Mucosa of rectum (tissue), 2 donors: ENCODE data around the gene TRPC1.

Source experiments
- H3K27ac ChIP-seq, 2 donors: one replicate each; pipeline ENCODE4 v1.7.0; 2013; ENCODE audit warnings: inconsistent platforms in 2 of 2, low read depth in 2 of 2, low read length in 2 of 2
- H3K27me3 ChIP-seq, 2 donors: one replicate each; pipeline ENCODE4 v1.7.0; 2013; ENCODE audit warnings: low read length in 2 of 2; ENCODE audit not compliant: control insufficient read depth in 2 of 2, insufficient read depth in 2 of 2
- H3K36me3 ChIP-seq, 2 donors: one replicate each; pipeline ENCODE4 v1.7.0; 2013; ENCODE audit warnings: low read length in 2 of 2; ENCODE audit not compliant: control insufficient read depth in 2 of 2, insufficient read depth in 2 of 2
- H3K4me1 ChIP-seq, 2 donors: one replicate each; pipeline ENCODE4 v1.7.0; 2013; ENCODE audit warnings: low read length in 2 of 2, mild to moderate bottlenecking in 1 of 2; ENCODE audit not compliant: control insufficient read depth in 2 of 2, insufficient read depth in 2 of 2
- H3K4me3 ChIP-seq, 2 donors: one replicate each; pipeline ENCODE4 v1.7.0; 2013; ENCODE audit warnings: low read length in 2 of 2
- H3K9ac ChIP-seq, 2 donors: one replicate each; pipeline ENCODE4 v1.7.0; 2013; ENCODE audit warnings: low read length in 2 of 2, low read depth in 1 of 2, mild to moderate bottlenecking in 1 of 2
- H3K9me3 ChIP-seq, 2 donors: one replicate each; pipeline ENCODE4 v1.7.0; 2013; ENCODE audit warnings: low read length in 2 of 2; ENCODE audit not compliant: control insufficient read depth in 2 of 2
- donor health status: healthy.
- donor health status: Normal muscosa, but diverticular disease.

The TRPC1 gene

GRCh38 chr3:142818651-142819050 is 94.8 kb downstream of the TRPC1 start:
- Histone ChIP-seq H3K27ac (no peak overlapping the region), H3K4me3 (no peak overlapping the region), H3K27me3 (no peaks in the 10 kb centered on the region), H3K36me3 (no peaks in the 10 kb centered on the region), H3K9ac (no peak overlapping the region), H3K4me1 (no peaks in the 10 kb centered on the region), H3K9me3 (no peaks in the 10 kb centered on the region)

- no peaks in the 10 kb centered on the region for H3K27me3 ChIP-seq
- H3K36me3 ChIP-seq = no peaks in the 10 kb centered on the region
- no peaks in the 10 kb centered on the region for H3K9me3 ChIP-seq
- no peaks in the 10 kb centered on the region for H3K4me1 ChIP-seq
- no peak overlapping the region for H3K4me3 ChIP-seq
- H3K27ac ChIP-seq = no peak overlapping the region
- no peak overlapping the region for H3K9ac ChIP-seq
These were observed 95.3 kb downstream of the TRPC1 start for GRCh38 chr3:142819179-142819578.

- Histone ChIP-seq H3K27me3 (peaks cover 0 to 2% of the 10 kb centered on the region in 2 donors), H3K9ac (no peak overlapping the region), H3K27ac (no peak overlapping the region), H3K4me3 (no peak overlapping the region), H3K4me1 (no peaks in the 10 kb centered on the region), H3K9me3 (no peaks in the 10 kb centered on the region), H3K36me3 (no peaks in the 10 kb centered on the region)
These were observed 105.0 kb downstream of the TRPC1 start for GRCh38 chr3:142828703-142829305.

- Histone ChIP-seq H3K27me3 (no peaks in the 10 kb centered on the region), H3K36me3 (no peaks in the 10 kb centered on the region), H3K9me3 (no peaks in the 10 kb centered on the region), H3K4me3 (no peak overlapping the region), H3K27ac (no peak overlapping the region), H3K4me1 (no peaks in the 10 kb centered on the region), H3K9ac (no peak overlapping the region)
These were observed 113.7 kb downstream of the TRPC1 start for GRCh38 chr3:142837526-142837925.

- Histone ChIP-seq H3K36me3 (no peaks in the 10 kb centered on the region), H3K9ac (no peak overlapping the region), H3K4me3 (no peak overlapping the region)
These were observed 116.0 kb downstream of the TRPC1 start for GRCh38 chr3:142839831-142840230.

GRCh38 chr3:142844339-142844977 is 120.6 kb downstream of the TRPC1 start:
- H3K9ac ChIP-seq = no peak overlapping the region
- no peak overlapping the region for H3K27ac ChIP-seq
- H3K36me3 ChIP-seq = no peaks in the 10 kb centered on the region
- H3K9me3 ChIP-seq = no peaks in the 10 kb centered on the region
- no peaks in the 10 kb centered on the region for H3K27me3 ChIP-seq
- H3K4me3 ChIP-seq = no peak overlapping the region
- no peaks in the 10 kb centered on the region for H3K4me1 ChIP-seq

More at GRCh38 chr3:142839831-142840230, 116.0 kb downstream of the TRPC1 start:
- Histone ChIP-seq H3K27ac (no peak overlapping the region), H3K9me3 (no peaks in the 10 kb centered on the region), H3K4me1 (no peaks in the 10 kb centered on the region), H3K27me3 (no peaks in the 10 kb centered on the region)

DNA sequence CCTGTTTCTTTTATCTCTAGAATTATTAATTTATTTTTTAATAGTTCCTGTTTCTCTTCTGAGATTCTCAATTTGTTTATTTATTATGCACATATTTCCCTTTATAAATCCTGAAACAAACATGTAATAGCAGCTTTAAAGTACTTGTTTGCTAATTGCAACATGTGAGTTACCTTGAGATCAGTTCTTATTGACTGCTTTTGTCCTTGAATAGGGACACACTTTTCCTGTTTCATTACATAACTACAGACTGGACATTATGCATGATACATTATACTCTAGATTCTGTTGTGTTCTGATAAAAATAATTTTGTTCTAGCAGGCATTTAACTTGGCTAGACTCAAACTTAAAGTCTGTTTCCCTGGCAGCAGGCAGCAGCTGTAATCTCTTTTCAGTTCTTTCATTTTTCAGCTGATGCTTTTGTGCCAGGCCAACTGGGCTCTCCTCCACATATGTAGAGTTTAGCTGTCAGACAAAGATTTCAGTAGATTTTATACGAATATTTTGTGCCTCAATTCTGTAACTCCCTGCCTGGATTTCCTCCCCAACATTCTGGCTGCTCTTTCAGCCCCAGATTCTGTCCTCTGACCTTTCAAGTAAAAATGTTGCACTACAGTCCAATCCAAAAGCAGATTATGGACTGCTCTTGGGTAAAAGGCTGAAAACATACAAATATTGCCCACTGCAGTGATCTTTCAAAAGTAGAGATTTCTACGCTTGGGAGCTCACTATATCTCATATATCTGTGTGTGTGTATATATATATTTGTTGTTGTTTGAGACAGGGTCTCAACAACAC is 123.1 kb downstream of the TRPC1 start:
- Histone ChIP-seq H3K27ac (no peak overlapping the region), H3K4me1 (no peaks in the 10 kb centered on the region), H3K9ac (no peak overlapping the region), H3K4me3 (no peak overlapping the region), H3K27me3 (no peaks in the 10 kb centered on the region), H3K36me3 (no peaks in the 10 kb centered on the region), H3K9me3 (no peaks in the 10 kb centered on the region)

DNA sequence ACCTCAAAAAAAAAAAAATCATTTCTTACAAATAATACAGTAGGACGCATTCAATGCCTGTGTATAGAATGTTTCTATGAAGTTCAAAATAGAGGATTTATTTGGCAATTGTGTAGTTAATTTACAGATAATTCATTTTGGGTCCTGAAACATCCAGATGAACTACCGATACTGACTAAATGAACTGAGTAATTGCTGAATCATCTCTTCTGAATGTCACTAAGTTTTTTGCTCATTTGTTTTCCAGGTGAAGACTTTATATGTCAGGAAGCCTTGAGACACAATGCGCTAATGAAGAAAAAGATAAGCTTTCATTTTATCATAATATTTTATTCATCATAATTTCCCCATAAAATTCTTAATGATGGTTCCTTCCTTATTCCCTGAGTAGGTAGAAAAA is 125.3 kb downstream of the TRPC1 start:
- no peaks in the 10 kb centered on the region for H3K4me1 ChIP-seq

DNA sequence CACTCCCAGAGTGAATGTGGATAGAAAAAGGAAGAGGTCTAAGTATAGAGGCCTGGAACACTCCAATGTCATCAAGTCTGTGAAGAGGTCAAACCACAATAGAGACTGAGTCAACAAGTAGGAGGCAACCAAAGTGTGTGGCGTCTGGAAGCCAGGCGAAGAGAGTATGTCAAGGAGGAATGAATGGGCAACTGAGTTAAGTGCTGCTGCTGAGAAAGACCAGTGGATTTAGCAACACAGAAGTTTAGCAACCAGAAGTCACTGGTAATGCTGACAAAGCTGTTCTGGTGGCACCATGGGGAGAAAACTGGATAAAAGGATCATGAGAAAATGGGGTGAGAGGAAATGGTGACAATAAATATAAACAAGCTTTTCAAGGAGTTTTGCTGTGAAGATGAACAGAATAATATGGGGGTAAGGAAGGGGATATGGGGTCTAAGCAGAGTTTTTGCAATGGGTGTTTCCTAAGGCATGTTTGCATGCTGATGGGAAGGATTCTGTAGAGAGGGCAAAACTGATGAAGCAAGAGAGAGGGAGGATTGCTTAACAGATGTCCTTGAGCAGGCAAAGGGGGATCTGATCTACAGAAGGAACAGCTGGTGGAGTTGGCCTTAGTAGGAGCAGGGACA is 126.7 kb downstream of the TRPC1 start:
- Histone ChIP-seq H3K4me1 (no peaks in the 10 kb centered on the region), H3K27ac (no peak overlapping the region)

More for the DNA sequence above, 125.3 kb downstream of the TRPC1 start:
- Histone ChIP-seq H3K36me3 (no peaks in the 10 kb centered on the region), H3K27ac (no peak overlapping the region), H3K27me3 (no peaks in the 10 kb centered on the region), H3K9me3 (no peaks in the 10 kb centered on the region), H3K4me3 (no peak overlapping the region), H3K9ac (no peak overlapping the region)

GRCh38 chr3:142852009-142852408 is 128.2 kb downstream of the TRPC1 start:
- Histone ChIP-seq H3K9ac (no peak overlapping the region), H3K27me3 (peaks cover 0 to 3% of the 10 kb centered on the region in 2 donors), H3K36me3 (no peaks in the 10 kb centered on the region), H3K9me3 (no peaks in the 10 kb centered on the region), H3K27ac (no peak overlapping the region), H3K4me1 (no peaks in the 10 kb centered on the region), H3K4me3 (no peak overlapping the region)

More for the DNA sequence above, 126.7 kb downstream of the TRPC1 start:
- H3K4me3 ChIP-seq = no peak overlapping the region
- no peaks in the 10 kb centered on the region for H3K9me3 ChIP-seq
- H3K9ac ChIP-seq = no peak overlapping the region
- no peaks in the 10 kb centered on the region for H3K36me3 ChIP-seq
- peaks cover 0 to 2% of the 10 kb centered on the region in 2 donors for H3K27me3 ChIP-seq
